Dedifferentiated amniotic fluid mesenchymal stem cell (primary cell): ENCODE measurements around the gene DIMT1.
A peak's percentile ranks its signal among the peaks of the same experiment; 100 is the strongest.

Source experiments
- DNase-seq: peaks from one replicate; pipeline ENCODE4 v3.0.0-alpha.2; 2016; ENCODE audit errors: extremely low spot score

Gene DIMT1

DNA sequence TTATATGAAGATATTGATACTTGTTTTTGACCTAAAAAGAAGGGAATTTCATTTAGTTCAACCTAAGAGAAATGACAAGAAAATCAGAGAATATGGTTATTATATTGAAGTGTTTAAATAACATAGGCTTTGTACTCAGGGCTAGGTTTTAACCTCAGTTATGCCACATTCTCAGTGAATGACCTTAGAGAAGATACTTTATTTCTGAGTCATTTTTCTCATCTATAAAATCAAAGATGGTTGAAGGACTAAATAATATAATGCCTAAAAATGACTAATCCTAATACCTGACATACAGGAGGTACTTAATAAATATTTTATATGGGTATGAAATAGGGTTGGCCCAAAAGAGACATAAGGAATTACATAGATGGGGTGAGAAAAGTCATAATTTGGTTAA, 32.3 kb downstream of the DIMT1 start:
- no peak for DNase-seq

DNA sequence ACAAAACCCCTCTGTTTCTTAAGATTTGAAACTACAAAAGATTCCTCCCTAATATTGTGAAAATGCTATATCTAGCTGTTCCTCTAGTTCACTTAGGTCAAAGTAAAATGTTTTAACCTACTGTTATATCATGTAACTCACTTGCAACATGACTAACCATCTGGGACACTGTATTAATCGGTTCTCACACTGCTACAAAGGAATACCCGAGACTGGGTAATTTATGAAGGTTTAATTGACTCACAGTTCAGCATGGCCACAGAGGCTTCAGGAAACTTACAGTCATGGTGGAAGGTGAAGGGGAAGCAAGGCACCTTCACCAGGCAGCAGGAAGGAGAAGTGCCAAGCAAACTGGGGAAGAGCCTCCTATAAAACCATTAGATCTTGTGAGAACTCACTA, 34.7 kb downstream of the DIMT1 start:
- DNase-seq = no peak

DNA sequence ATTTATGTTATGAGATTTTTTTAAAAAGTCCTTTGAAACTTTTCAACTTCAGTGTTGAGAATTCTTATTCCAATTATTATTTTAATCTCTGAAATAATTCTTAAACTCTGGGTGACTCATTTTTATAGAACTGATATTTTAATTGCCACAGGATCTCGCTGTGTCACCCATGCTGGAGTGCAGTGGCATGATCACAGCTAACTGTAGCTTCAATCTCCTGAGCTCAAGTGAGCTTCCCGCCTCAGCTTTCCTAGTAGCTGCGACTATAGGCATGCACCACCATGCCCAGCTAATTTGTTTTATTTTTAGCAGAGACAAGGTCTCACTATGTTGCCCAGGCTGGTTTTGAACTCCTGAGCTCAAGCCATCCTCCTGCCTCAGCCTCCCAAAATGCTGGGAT, 41.0 kb downstream of the DIMT1 start:
- no peak for DNase-seq

DNA sequence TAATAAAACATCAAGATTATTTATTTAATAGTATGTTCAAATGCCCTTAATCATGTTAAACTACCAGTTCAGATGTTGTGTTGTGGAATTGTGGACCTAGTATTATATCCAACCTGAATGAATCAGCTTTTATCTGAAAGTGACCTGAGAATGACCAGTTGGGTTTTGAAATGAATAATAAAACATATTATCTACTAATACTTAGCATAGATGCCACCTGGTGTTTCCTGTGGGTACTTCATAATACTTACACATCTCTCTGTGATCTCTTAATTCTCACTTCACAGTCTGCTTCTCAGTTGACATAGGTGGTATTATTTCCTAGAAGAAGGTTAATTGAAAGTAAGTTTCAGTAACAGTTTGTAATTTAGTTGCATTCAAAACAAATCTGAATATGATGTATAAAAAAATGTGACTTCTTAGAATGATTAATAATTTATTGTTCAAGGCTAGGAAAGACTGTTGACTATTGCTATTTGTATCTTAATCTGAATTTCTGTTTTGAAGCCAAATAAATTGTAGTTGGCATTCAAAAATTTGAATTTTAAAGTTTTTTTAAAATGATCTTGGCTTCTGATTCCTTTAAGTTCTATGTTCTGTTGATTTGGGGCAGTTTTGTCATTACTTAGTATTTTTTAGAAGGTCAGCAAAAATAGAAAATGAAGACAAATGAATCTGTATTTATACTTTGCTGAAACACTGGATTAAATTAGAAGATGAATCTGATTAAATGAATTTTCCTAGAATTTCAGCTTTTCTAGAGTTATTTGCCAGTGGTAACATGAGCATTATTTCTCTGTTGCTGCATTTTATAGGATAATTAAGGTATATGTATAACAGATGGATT, 49.5 kb downstream of the DIMT1 start:
- DNase-seq = peak; percentile 62

DNA sequence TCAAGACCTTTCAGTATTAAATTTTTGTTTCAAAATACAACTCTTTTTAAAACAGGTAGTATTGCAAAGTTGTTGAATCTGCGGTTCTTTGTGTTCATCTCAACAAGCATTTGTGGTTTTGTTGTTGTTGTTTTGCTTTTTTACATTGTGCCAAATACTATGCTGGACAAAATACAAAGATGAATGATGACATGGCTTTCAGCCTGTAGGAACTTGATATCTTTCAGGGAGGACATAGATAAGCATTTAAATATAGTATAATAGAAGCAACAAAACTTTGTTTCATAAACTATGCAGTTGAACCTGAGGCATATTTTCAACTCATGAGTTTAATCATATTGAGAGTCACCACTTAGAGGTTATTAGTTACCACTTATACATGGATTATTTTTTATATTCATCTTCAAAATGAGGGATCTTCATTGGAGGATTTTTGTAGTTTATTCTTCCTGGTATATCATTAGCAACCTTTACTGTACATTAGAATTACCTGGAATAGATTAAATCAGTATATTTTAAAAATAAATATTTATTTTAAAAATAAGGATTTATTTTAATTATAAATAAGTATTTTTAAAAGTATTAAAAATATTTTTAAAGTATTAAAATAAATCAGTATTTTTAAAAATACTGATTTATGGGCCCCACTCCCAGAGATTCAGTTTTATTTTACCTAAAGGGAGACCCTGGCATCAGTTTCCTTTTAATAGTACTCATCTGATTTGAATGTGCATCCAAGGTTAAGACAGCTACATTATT, 54.8 kb downstream of the DIMT1 start:
- no peak for DNase-seq

DNA sequence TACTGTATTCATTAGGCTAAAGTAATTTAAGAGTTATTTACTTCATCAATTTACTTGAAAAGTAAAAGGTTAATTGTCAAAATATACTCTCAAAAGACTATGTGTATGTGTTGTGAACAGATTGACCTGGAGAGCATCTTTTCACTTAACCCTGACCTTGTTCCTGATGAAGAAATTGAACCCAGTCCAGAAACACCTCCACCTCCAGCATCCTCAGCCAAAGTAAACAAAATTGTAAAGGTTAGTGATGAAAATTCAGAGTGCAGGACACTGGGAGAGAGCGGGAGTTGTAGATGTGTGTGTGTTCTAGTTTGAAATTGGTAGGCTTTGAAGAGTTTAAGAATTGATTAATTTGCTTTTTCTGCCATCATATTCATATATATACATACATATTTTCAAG, 55.8 kb downstream of the DIMT1 start:
- DNase-seq = no peak

DNA sequence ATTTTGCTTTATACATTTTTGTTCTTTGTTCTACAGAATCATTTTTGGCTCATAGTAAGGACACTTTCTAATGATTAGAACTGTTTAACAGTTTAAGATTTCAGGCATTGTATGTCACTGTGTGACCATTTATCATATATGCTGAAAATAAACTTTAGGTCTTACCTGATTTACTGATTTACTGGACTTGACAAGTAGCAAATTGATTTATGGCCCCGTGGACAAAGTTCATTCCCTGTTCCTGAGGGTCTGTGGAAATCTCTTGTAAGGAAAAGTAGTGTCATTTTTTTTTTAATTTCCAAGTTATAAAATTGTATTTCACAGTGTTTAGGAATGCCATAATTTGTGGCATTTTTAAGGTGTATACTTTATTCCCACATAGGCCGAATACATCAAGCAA, 57.0 kb downstream of the DIMT1 start:
- DNase-seq = no peak

DNA sequence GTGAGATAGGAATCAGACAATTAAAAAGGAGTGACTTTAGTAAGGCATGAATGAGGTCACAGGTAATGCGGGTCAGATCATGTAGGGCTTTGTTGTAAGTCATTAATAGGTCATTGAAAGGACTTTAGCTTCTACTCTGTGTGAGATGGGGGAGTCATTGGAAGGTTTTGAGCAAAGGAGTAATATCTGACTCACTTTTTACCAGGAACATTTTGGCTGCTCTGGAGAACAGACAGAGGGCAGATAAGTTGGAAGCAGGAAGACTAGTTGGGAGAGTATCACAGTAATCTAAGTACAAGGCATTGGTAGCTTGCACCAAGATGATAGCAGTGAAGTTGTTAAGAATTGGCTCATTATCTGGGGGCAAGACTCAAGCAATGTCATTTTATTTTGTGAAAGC, 60.3 kb downstream of the DIMT1 start:
- DNase-seq = no peak

DNA sequence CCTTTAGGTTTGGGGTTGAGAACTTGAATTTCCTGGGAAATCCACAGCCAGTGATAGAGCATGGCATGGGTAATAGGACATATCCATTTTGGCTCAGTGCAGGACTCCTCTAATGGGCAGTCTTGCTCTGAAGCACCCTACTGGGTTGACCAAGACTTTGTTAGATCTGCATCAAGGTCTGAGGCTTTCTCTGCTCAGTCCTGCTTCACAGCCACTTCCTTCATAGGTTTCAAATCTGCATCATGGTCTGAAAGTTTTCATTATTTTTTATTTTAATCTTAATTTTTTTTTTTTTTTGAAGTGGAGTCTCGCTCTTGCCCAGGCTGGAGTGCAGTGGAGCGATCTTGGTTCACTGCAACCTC, 61.2 kb downstream of the DIMT1 start:
- no peak for DNase-seq

DNA sequence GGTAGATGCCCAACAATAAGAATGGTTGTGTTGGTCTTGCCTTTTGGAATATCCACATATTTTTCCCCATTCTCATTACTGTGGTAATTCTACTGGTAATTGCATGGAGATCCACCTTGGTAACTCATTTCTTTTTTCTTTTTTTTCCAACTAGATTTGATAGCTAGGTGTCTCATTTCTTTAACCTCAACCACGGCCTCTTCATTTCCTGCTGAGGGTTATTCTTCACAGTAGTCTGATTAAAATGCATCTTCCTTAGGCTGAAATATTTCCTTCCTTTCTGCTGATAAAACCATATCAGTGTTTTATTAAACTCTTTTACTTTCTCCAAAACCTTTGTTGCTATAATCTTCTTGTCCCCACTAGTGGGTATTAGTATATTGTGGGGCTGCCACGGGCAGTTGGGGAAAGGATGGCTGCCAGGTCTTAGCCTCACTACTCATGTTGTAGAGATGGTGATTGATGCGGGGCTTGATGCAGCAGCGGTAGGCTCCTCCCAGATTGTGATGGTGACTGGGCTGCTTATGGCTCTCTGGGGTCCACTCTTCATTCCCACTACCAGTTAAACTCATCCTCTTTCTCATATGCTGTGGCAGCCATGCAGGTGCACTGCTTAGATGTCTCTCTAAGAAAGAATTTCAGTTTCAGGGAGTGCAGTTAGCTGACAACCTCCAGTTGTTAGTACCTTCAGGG, 61.8 kb downstream of the DIMT1 start:
- no peak for DNase-seq

DNA sequence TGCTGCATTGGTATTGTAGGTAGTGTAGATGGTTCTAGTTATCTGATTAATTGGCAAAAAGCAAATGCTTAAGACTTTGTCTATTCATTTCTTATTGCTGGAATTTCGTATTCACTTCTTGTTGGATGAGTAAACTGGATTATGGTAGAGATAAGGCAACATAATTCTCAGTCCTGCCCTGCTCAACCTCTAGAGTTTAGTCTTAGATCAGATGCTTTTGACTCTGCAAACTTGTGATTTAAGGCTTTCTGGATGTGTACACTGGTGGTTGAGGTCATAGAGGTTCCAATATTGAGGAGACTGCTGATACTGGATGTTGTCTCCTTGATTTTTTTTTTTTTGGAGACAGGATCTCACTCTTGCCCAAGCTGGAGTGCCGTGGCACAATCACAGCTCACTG, 62.7 kb downstream of the DIMT1 start:
- no peak for DNase-seq

DNA sequence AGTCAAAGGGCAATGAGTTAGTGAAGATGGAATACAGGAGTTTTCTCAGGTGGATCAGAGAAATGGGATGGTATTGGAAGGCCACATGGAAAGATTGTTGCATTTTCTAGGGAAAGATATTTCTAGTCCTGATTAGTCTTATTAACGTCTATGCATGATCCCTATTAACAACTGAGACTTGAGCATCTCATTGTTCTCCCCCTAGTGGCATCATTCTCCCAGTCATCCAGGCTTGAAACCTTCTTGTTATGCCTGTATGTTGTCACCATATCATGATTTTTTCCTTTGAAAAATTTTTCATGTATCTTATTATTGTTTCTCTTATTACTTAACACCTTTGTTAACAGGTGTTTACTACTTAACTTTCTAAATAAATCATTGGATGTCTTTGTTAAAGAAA, 63.3 kb downstream of the DIMT1 start:
- no peak for DNase-seq
